Neuron (in vitro differentiated cells): ENCODE data around the gene ZNF862.

ENCODE experiments used
- H2AFZ ChIP-seq: one replicate; pipeline ENCODE4 v1.6.1; 2013; ENCODE audit warnings: low read depth, mild to moderate bottlenecking, inconsistent platforms, low read length, moderate library complexity
- H3K27me3 ChIP-seq: one replicate; pipeline ENCODE4 v1.6.1; 2013; ENCODE audit warnings: low read length; ENCODE audit not compliant: insufficient read depth
- H3K36me3 ChIP-seq: one replicate; pipeline ENCODE4 v1.6.1; 2013; ENCODE audit warnings: low read length; ENCODE audit not compliant: insufficient read depth
- H3K4me1 ChIP-seq: one replicate; pipeline ENCODE4 v1.6.1; 2013; ENCODE audit warnings: low read length; ENCODE audit not compliant: insufficient read depth
- H3K4me3 ChIP-seq: 2 replicates; pipeline ENCODE4 v1.5.1; 2013; ENCODE audit warnings: mild to moderate bottlenecking, low read length, moderate library complexity
- H3K9me3 ChIP-seq: one replicate; pipeline ENCODE4 v1.6.1; 2013; ENCODE audit warnings: low read length

Gene ZNF862

GRCh38 chr7:149800169-149800555 lies 38.0 kb upstream of the ZNF862 start:
- no peaks in the 10 kb centered on the region for H3K36me3 ChIP-seq
- no peaks in the 10 kb centered on the region for H3K9me3 ChIP-seq
- no peak overlapping the region for H2AFZ ChIP-seq
- H3K4me1 ChIP-seq = peaks cover 3% of the 10 kb centered on the region
- H3K27me3 ChIP-seq = peaks cover 2% of the 10 kb centered on the region
- no peak overlapping the region for H3K4me3 ChIP-seq

GRCh38 chr7:149801002-149801566 lies 37.1 kb upstream of the ZNF862 start:
- no peaks in the 10 kb centered on the region for H3K9me3 ChIP-seq
- H3K4me1 ChIP-seq = peaks cover 3% of the 10 kb centered on the region
- no peak overlapping the region for H2AFZ ChIP-seq
- no peaks in the 10 kb centered on the region for H3K36me3 ChIP-seq
- H3K4me3 ChIP-seq = no peak overlapping the region
- H3K27me3 ChIP-seq = peaks cover 9% of the 10 kb centered on the region

GRCh38 chr7:149801816-149802215 lies 36.4 kb upstream of the ZNF862 start:
- Histone ChIP-seq H3K36me3 (no peaks in the 10 kb centered on the region), H3K27me3 (peaks cover 12% of the 10 kb centered on the region), H3K9me3 (no peaks in the 10 kb centered on the region), H3K4me3 (no peak overlapping the region), H2AFZ (no peak overlapping the region), H3K4me1 (peaks cover 3% of the 10 kb centered on the region)

DNA sequence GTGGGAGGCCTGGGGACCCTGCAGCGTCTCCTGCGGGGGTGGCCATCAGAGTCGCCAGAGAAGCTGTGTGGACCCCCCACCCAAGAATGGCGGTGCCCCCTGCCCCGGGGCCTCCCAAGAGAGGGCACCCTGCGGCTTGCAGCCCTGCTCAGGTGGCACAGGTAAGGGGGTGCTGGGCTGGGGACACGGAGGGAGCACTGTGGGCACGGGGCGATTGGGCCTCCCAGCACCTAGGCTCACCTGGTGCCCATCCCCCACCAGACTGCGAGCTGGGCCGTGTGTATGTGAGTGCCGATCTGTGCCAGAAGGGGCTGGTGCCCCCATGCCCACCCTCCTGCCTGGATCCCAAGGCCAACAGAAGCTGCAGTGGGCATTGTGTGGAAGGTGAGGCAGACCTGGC lies 35.2 kb upstream of the ZNF862 start:
- no peaks in the 10 kb centered on the region for H3K36me3 ChIP-seq
- H2AFZ ChIP-seq = no peak overlapping the region
- H3K4me3 ChIP-seq = no peak overlapping the region
- peaks cover 12% of the 10 kb centered on the region for H3K27me3 ChIP-seq
- H3K9me3 ChIP-seq = no peaks in the 10 kb centered on the region
- H3K4me1 ChIP-seq = peaks cover 3% of the 10 kb centered on the region

GRCh38 chr7:149803551-149804074 lies 34.6 kb upstream of the ZNF862 start:
- Histone ChIP-seq H3K4me1 (peaks cover 3% of the 10 kb centered on the region), H3K27me3 (peaks cover 12% of the 10 kb centered on the region), H3K9me3 (no peaks in the 10 kb centered on the region), H2AFZ (no peak overlapping the region), H3K36me3 (no peaks in the 10 kb centered on the region), H3K4me3 (no peak overlapping the region)

GRCh38 chr7:149804106-149804505 lies 34.1 kb upstream of the ZNF862 start:
- Histone ChIP-seq H3K4me3 (no peak overlapping the region), H2AFZ (no peak overlapping the region), H3K27me3 (peaks cover 12% of the 10 kb centered on the region), H3K36me3 (no peaks in the 10 kb centered on the region), H3K4me1 (peaks cover 1% of the 10 kb centered on the region), H3K9me3 (no peaks in the 10 kb centered on the region)

GRCh38 chr7:149806726-149807125 lies 31.4 kb upstream of the ZNF862 start:
- Histone ChIP-seq H3K4me1 (no peaks in the 10 kb centered on the region), H3K9me3 (no peaks in the 10 kb centered on the region), H2AFZ (no peak overlapping the region), H3K36me3 (no peaks in the 10 kb centered on the region), H3K27me3 (peaks cover 12% of the 10 kb centered on the region), H3K4me3 (no peak overlapping the region)

- H3K36me3 ChIP-seq = no peaks in the 10 kb centered on the region
- H3K4me1 ChIP-seq = no peaks in the 10 kb centered on the region
- H3K4me3 ChIP-seq = no peak overlapping the region
- H3K27me3 ChIP-seq = peaks cover 12% of the 10 kb centered on the region
- H2AFZ ChIP-seq = no peak overlapping the region
- H3K9me3 ChIP-seq = no peaks in the 10 kb centered on the region
These were observed 29.9 kb upstream of the ZNF862 start for GRCh38 chr7:149808311-149808710.

GRCh38 chr7:149809215-149809614 lies 29.0 kb upstream of the ZNF862 start:
- peaks cover 12% of the 10 kb centered on the region for H3K27me3 ChIP-seq

DNA sequence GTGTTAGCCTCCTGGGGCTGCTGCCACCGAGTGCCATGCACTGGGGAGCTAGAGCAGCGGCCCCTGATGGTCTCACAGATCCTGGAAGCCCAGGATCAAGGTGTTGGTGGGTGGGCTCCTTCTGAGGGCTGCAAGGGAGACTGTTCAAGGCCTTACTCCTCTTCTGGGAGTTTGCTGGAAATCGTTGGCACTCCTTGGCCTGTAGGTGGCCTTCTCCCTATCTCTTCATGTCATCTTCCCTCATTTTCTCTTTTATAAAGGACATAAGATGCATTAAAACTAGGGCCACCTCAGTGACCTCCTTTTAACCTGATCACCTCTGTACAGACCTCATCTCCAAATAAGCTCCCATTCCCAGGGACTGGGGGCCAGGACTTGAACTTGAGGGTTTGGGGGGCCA lies 27.0 kb upstream of the ZNF862 start:
- H3K4me1 ChIP-seq = no peaks in the 10 kb centered on the region
- H3K9me3 ChIP-seq = no peaks in the 10 kb centered on the region
- H3K4me3 ChIP-seq = no peak overlapping the region
- H3K36me3 ChIP-seq = no peaks in the 10 kb centered on the region
- no peak overlapping the region for H2AFZ ChIP-seq
- peaks cover 1% of the 10 kb centered on the region for H3K27me3 ChIP-seq

More at GRCh38 chr7:149809215-149809614, 29.0 kb upstream of the ZNF862 start:
- Histone ChIP-seq H3K4me1 (no peaks in the 10 kb centered on the region), H3K36me3 (no peaks in the 10 kb centered on the region), H3K4me3 (no peak overlapping the region), H3K9me3 (no peaks in the 10 kb centered on the region), H2AFZ (no peak overlapping the region)

GRCh38 chr7:149811831-149812490 lies 26.2 kb upstream of the ZNF862 start:
- Histone ChIP-seq H3K27me3 (peaks cover under 1% of the 10 kb centered on the region), H3K4me1 (no peaks in the 10 kb centered on the region), H3K9me3 (no peaks in the 10 kb centered on the region), H3K4me3 (no peak overlapping the region), H2AFZ (no peak overlapping the region), H3K36me3 (no peaks in the 10 kb centered on the region)

DNA sequence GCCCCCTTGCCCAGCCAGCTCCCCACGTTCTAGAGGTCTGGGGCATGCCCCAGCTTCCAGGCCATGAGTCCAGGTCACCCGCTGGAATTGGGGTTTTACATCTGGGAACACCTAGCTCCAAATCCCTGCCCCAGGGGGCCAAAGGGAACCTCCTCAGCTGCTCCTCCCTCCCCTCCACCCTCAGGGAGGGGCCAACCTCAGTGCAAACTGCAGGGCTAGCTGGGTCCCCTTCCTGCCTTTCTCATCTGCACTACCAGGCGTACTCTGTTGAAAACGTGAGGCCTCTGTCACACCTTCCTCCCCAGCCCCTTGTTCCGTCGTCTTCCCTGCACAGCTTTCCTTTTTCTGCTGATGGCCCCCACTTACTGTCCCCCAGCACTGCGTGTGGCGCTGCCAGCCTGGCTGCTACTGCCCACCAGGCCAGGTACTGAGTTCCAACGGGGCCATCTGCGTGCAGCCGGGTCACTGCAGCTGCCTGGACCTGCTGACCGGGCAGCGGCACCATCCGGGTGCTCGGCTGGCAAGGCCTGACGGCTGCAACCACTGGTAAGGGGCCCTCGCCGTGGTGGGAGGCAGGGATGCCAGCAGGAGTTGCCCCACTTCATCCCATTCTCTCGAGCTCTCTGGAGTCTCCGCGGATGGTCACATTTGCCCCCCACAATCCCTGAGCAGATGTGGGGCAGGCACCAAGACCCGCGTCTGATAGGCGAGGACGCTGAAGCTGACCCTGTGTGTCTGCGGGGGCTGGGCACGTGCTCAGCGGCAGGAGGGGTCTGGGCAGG lies 24.7 kb upstream of the ZNF862 start:
- H3K9me3 ChIP-seq = no peaks in the 10 kb centered on the region
- H3K27me3 ChIP-seq = peaks cover 6% of the 10 kb centered on the region
- H2AFZ ChIP-seq = no peak overlapping the region
- no peaks in the 10 kb centered on the region for H3K36me3 ChIP-seq
- H3K4me3 ChIP-seq = no peak overlapping the region
- H3K4me1 ChIP-seq = no peaks in the 10 kb centered on the region

DNA sequence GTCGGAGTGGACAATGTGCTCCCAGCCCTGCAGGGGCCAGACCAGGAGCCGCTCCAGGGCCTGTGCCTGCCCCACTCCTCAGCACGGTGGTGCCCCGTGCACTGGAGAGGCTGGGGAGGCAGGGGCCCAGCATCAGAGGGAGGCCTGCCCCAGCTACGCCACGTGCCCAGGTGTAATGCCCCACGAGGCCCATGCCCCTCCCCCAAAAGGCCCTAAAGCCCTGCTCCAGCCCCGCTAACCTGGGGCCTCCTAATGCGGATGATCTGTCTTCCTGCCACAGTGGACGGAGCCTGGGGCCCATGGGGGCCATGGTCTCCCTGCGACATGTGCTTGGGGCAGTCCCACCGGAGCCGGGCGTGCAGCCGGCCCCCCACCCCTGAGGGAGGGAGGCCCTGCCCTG lies 23.7 kb upstream of the ZNF862 start:
- no peaks in the 10 kb centered on the region for H3K4me1 ChIP-seq
- H3K27me3 ChIP-seq = peaks cover 6% of the 10 kb centered on the region
- no peak overlapping the region for H2AFZ ChIP-seq
- no peaks in the 10 kb centered on the region for H3K36me3 ChIP-seq
- H3K9me3 ChIP-seq = no peaks in the 10 kb centered on the region
- no peak overlapping the region for H3K4me3 ChIP-seq
